ENCODE measurements around the gene RBM8A. TPM values are rescaled to one million over a fixed set of nuclear protein-coding genes. Genes with fewer than 3 reads are reported as not detected.

The RBM8A gene
- total RNA-seq, 1 donor from 2014 or later, result 177 TPM

DNA sequence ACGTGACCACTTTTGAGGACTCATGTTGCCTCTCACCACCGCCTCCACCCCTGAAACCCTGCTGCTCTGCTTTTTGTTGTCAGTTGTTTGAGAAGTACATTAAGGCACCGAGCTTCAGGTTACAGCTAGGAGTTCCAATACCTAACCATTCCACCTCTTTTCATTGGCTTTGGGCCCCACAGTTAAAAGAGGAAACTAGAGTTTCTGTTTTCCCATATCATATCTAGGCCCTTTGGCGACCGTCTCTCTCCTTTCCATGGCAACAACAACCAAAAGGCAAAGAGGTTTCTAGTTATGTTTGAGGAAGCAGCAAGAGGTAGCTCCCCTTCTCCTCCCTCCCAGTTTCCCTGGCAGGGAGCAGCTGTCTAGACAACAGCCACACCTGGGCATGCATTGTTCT is 47.5 kb downstream of the RBM8A start:
- FAIRE-seq (no peak), DNase-seq (ENCODE audit: low read depth) (no peak)
- Histone ChIP-seq H3K27ac (ENCODE audit: low read depth, low read length) (no peak overlapping the region), H3K4me3 (ENCODE audit: insufficient read depth, low read depth, low read length) (no peak overlapping the region), H3K9me3 (ENCODE audit: insufficient read depth, low read depth, low read length) (no peaks in the 10 kb centered on the region), H3K4me2 (ENCODE audit: low read length) (no peak overlapping the region), H3K4me1 (ENCODE audit: insufficient read depth, low read length) (peaks cover 5% of the 10 kb centered on the region), H3K27me3 (ENCODE audit: insufficient read depth, low read length) (peaks cover 6% of the 10 kb centered on the region), H2AFZ (ENCODE audit: low read depth, low read length) (no peak overlapping the region), H3K79me2 (ENCODE audit: insufficient read depth, low read length) (no peaks in the 10 kb centered on the region), H4K20me1 (ENCODE audit: insufficient read depth, low read length) (no peaks in the 10 kb centered on the region), H3K36me3 (ENCODE audit: insufficient read depth, low read length) (no peaks in the 10 kb centered on the region), H3K9ac (ENCODE audit: low read length) (no peak overlapping the region)
- Mint-ChIP-seq H3K4me3 (ENCODE audit: unreplicated experiment) (no peak overlapping the region), H3K27me3 (ENCODE audit: low read depth, unreplicated experiment) (peaks cover 33% of the 10 kb centered on the region), H3K27ac (ENCODE audit: unreplicated experiment) (no peak overlapping the region), H3K36me3 (ENCODE audit: low read depth, unreplicated experiment) (no peaks in the 10 kb centered on the region), H3K9me3 (ENCODE audit: unreplicated experiment) (peaks cover 3% of the 10 kb centered on the region), H3K4me1 (ENCODE audit: low read depth, unreplicated experiment) (peaks cover 12% of the 10 kb centered on the region)
- TF ChIP-seq EZH2 (IDR thresholded peaks at IDR 0.05; ENCODE audit: insufficient read depth, low read length), result no peak

DNA sequence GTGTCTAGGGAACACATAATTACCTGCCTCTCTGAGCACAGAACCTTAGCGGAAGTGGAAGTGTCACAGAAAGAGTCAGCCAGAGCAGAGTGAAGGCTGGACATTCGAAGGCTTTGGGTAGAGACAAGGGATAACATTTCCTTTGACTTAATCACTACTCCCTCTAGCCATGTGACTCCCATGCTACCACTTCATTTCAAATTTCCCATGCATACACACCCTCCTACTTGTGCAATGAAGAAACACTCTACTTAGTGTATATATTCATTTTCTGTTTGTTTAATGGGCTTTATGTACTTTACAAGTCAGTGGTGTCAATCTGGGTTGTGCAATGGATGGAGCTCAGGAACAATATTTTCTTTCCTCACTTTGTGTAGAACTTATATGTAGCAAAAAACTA is 48.6 kb downstream of the RBM8A start:
- no peak overlapping the region for H3K27ac Mint-ChIP-seq (ENCODE audit: unreplicated experiment)
- Histone ChIP-seq H3K4me1 (ENCODE audit: insufficient read depth, low read length) (no peaks in the 10 kb centered on the region), H3K36me3 (ENCODE audit: insufficient read depth, low read length) (no peaks in the 10 kb centered on the region), H3K4me2 (ENCODE audit: low read length) (no peak overlapping the region), H3K9me3 (ENCODE audit: insufficient read depth, low read depth, low read length) (no peaks in the 10 kb centered on the region), H2AFZ (ENCODE audit: low read depth, low read length) (no peak overlapping the region), H3K79me2 (ENCODE audit: insufficient read depth, low read length) (no peaks in the 10 kb centered on the region), H3K27ac (ENCODE audit: low read depth, low read length) (no peak overlapping the region), H3K27me3 (ENCODE audit: insufficient read depth, low read length) (peaks cover 6% of the 10 kb centered on the region), H3K4me3 (ENCODE audit: insufficient read depth, low read depth, low read length) (no peak overlapping the region), H3K9ac (ENCODE audit: low read length) (no peak overlapping the region), H4K20me1 (ENCODE audit: insufficient read depth, low read length) (no peaks in the 10 kb centered on the region)
- H3K9me3 Mint-ChIP-seq (ENCODE audit: unreplicated experiment), result peaks cover 6% of the 10 kb centered on the region
- H3K4me3 Mint-ChIP-seq (ENCODE audit: unreplicated experiment), result no peak overlapping the region
- no peaks in the 10 kb centered on the region for H3K36me3 Mint-ChIP-seq (ENCODE audit: low read depth, unreplicated experiment)
- H3K4me1 Mint-ChIP-seq (ENCODE audit: low read depth, unreplicated experiment), result peaks cover 7% of the 10 kb centered on the region
- H3K27me3 Mint-ChIP-seq (ENCODE audit: low read depth, unreplicated experiment), result peaks cover 38% of the 10 kb centered on the region
- no peak for TF ChIP-seq CTCF (IDR thresholded peaks at IDR 0.05; ENCODE audit: insufficient read depth, low read depth, low read length)
- no peak for TF ChIP-seq EZH2 (IDR thresholded peaks at IDR 0.05; ENCODE audit: insufficient read depth, low read length)
- DNase-seq (ENCODE audit: low read depth) (no peak), FAIRE-seq (no peak)

- Mint-ChIP-seq H3K4me1 (ENCODE audit: low read depth, unreplicated experiment) (peaks cover 7% of the 10 kb centered on the region), H3K27me3 (ENCODE audit: low read depth, unreplicated experiment) (peaks cover 41% of the 10 kb centered on the region), H3K27ac (ENCODE audit: unreplicated experiment) (peak overlapping the region; percentile 66), H3K9me3 (ENCODE audit: unreplicated experiment) (peaks cover 6% of the 10 kb centered on the region), H3K4me3 (ENCODE audit: unreplicated experiment) (no peak overlapping the region), H3K36me3 (ENCODE audit: low read depth, unreplicated experiment) (peaks cover under 1% of the 10 kb centered on the region)
- Histone ChIP-seq H3K79me2 (ENCODE audit: insufficient read depth, low read length) (no peaks in the 10 kb centered on the region), H4K20me1 (ENCODE audit: insufficient read depth, low read length) (no peaks in the 10 kb centered on the region), H2AFZ (ENCODE audit: low read depth, low read length) (no peak overlapping the region), H3K27me3 (ENCODE audit: insufficient read depth, low read length) (peaks cover 6% of the 10 kb centered on the region), H3K4me3 (ENCODE audit: insufficient read depth, low read depth, low read length) (no peak overlapping the region), H3K9ac (ENCODE audit: low read length) (no peak overlapping the region), H3K4me1 (ENCODE audit: insufficient read depth, low read length) (no peaks in the 10 kb centered on the region), H3K9me3 (ENCODE audit: insufficient read depth, low read depth, low read length) (no peaks in the 10 kb centered on the region), H3K4me2 (ENCODE audit: low read length) (no peak overlapping the region), H3K36me3 (ENCODE audit: insufficient read depth, low read length) (no peaks in the 10 kb centered on the region), H3K27ac (ENCODE audit: low read depth, low read length) (no peak overlapping the region)
- DNase-seq (ENCODE audit: low read depth), result no peak
- TF ChIP-seq CTCF (IDR thresholded peaks at IDR 0.05; ENCODE audit: insufficient read depth, low read depth, low read length) (no peak), EZH2 (IDR thresholded peaks at IDR 0.05; ENCODE audit: insufficient read depth, low read length) (no peak)
- FAIRE-seq, result no peak
Observed at GRCh38 chr1:145877923-145878486, 49.3 kb downstream of the RBM8A start.

Measured in astrocyte (in vitro differentiated cells and primary cell).